ENCODE measurements around the gene PTPDC1.
"Not testable (repeated sequence)": the region's sequence is repeated elsewhere in the genome, so short reads cannot be mapped to it uniquely, and the experiment has no call there.

PTPDC1 gene

DNA sequence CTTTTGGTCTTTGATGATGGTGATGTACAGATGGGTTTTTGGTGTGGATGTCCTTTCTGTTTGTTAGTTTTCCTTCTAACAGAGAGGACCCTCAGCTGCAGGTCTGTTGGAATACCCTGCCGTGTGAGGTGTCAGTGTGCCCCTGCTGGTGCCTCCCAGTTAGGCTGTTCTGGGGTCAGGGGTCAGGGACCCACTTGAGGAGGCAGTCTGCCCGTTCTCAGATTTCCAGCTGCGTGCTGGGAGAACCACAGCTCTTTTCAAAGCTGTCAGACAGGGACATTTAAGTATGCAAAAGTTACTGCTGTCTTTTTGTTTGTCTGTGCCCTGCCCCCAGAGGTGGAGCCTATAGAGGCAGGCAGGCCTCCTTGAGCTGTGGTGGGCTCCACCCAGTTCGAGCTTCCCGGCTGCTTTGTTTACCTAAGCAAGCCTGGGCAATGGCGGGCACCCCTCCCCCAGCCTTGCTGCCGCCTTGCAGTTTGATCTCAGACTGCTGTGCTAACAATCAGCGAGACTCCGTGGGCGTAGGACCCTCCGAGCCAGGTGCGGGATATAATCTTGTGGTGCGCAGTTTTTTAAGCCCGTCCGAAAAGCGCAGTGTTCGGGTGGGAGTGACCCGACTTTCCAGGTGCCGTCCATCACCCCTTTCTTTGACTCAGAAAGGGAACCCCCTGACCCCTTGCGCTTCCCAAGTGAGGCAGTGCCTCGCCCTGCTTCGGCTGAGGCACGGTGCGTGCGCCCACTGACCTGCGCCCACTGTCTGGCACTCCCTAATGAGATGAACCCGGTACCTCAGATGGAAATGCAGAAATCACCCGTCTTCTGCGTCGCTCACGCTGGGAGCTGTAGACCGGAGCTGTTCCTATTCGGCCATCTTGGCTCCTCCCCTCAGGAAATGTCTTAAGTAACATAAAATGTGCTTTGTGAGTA, 10.2 kb downstream of the PTPDC1 start:
- not testable (repeated sequence) for DNase-seq (ENCODE audit: low read depth)

DNA sequence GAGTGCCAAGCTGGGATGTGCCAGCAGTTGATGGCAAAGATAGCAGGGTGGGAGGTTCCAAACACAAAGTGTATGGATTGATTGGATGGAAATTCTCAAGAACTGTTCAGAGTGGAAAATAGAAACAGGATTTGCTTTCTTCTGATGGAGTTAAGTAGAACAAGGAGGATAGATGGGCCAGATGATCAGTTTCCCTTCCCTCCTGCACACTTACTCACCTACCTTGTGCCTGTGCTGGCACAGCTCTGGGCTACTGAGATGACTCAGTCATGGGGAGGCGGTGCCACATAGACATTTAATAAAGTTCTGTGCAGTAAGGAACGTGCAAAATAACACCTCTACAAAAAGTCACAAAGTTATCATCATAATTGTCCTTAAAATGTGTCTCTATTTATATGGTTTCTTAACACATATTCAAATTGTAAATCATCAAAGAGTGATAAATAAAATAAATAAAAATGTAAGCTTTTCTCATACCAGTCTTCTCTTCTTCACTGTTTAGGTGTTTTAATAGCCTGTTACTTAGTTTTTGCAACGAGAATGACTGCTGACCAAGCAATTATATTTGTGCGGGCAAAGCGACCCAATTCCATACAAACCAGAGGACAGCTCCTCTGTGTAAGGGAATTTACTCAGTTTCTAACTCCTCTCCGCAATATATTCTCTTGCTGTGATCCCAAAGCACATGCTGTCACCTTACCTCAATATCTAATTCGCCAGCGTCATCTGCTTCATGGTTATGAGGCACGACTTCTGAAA, 12.7 kb downstream of the PTPDC1 start:
- DNase-seq (ENCODE audit: low read depth): no peak

DNA sequence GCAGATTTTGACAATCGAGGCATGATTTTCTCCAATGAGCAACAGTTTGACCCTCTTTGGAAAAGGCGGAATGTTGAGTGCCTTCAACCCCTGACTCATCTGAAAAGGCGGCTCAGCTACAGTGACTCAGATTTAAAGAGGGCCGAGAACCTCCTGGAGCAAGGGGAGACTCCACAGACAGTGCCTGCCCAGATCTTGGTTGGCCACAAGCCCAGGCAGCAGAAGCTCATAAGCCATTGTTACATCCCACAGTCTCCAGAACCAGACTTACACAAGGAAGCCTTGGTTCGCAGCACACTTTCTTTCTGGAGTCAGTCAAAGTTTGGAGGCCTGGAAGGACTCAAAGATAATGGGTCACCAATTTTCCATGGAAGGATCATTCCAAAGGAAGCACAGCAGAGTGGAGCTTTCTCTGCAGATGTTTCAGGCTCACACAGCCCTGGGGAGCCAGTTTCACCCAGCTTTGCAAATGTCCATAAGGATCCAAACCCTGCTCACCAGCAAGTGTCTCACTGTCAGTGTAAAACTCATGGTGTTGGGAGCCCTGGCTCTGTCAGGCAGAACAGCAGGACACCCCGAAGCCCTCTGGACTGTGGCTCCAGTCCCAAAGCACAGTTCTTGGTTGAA, 13.6 kb downstream of the PTPDC1 start:
- peak; percentile 83 for DNase-seq (ENCODE audit: low read depth)

DNA sequence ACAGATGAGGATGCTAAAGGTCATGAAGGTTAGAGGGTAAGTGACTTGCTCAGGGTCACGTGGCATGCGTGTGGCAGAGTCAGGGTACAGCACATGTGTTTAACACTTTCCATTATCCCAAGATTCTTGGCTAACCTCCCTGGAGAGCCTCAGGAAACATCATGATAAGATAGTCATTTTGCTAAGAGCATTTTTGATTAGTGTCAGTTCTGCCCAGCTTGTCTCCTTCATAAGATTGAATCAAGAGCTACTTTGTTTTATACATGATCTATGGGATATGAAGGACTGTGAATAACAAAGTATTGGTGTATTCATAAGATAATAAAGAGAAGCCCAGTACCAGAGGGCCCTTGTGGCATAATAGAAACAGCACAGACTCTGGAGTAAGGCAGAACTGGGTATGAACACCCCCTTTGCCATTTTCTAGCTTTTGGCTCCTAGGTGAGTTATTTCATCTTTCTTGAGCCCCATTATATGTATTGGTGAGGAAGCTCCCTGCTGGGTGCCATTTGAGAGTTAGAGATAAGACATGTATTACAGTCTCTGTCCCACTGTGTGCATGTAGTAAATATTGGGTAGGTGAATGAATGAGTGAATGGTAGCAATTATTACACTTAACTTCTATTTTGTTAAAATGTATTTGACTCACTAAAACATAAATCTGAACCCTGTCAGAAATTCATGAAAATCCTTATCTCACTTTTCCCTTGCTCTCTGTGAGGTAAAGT, 16.1 kb downstream of the PTPDC1 start:
- DNase-seq (ENCODE audit: low read depth): no peak

DNA sequence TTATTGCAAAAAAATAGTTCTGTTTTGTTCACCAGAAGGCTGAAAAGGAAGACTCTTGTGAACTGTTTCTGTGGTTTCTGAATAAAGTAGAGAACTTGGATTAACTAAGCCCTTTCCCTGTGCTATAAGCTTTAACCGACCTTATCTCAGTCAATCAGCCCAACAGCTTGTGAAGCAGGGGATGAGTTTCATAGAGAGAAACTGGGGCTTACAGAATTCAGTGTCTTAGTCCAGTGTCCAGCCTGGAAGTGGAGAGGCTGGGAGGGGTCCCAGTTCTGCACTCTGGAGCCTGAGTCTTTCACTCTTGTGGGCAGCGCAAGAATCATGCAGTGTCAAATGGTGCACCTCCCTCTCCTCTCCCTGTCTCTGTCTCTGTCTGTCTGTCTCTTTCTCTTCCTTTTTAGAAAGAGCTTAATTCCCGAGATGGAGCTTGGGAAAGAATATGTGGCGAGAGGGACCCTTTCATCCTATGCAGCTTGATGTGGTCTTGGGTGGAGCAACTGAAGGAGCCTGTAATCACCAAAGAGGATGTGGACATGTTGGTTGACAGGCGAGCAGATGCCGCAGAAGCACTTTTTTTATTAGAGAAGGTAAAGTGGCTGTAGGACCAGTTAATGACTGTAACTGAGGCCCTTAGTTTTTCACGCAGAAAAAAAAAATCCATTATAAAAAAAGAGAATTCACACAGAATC, 17.0 kb downstream of the PTPDC1 start:
- no peak for DNase-seq (ENCODE audit: low read depth)

DNA sequence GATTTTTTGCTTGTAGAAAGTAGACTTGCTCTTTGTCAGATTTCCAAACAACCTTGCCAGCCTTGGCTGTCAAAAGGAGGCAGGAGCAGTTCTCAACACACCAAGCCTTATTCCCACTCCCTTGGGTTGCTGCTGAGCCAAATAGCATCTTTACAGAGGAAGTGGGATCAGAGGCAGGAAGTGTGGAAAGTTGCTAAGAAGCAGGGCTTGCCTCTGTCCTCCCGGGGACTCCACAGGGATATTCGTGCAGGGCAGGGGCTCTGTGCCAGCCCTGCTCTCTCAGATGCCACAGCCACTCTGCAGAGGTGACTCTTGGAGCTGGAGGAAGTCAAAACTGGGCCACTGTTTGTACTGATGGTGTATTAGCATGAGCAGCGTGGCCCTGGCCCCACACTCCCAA, 24.3 kb downstream of the PTPDC1 start:
- no peak for DNase-seq (ENCODE audit: low read depth)

DNA sequence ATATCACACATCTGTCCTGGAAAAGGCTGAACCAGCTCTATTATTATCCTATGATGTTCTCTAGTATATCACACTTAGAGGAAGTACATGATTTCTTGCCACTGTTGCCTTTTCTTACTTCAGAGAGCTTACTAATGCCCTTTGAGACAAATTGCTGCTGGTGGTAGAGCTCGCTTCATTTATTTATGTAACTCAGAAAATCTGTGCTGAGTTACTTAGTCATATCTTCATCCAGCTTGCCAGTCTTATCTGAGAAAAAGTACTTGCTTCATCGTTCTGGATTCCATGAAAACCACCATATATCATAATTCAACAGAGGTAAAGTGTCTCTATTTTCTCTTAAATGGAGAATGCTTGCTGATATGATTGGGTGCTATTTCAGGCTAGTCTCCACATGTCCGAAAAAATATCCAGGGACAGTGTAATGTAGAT, 26.6 kb downstream of the PTPDC1 start:
- DNase-seq (ENCODE audit: low read depth): peak; percentile 22

DNA sequence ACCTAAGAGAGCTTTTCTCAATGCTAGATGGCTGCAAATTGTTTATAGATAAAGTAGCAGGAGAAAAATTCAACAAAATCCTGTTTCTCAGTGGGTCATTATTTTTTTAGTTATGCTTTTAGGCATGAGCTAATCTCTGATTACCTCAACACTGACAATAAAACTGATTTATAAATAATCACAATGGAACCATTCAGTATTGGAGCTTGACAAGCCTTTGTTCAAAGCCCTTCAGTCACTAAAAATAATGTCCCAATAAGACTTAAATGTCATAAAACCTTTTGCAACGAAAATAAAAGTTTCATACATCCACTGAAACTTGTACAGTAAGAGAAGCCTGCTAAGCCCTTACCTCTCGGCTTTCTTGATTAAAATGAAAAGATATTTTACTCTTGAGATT, 27.2 kb downstream of the PTPDC1 start:
- no peak for DNase-seq (ENCODE audit: low read depth)

DNA sequence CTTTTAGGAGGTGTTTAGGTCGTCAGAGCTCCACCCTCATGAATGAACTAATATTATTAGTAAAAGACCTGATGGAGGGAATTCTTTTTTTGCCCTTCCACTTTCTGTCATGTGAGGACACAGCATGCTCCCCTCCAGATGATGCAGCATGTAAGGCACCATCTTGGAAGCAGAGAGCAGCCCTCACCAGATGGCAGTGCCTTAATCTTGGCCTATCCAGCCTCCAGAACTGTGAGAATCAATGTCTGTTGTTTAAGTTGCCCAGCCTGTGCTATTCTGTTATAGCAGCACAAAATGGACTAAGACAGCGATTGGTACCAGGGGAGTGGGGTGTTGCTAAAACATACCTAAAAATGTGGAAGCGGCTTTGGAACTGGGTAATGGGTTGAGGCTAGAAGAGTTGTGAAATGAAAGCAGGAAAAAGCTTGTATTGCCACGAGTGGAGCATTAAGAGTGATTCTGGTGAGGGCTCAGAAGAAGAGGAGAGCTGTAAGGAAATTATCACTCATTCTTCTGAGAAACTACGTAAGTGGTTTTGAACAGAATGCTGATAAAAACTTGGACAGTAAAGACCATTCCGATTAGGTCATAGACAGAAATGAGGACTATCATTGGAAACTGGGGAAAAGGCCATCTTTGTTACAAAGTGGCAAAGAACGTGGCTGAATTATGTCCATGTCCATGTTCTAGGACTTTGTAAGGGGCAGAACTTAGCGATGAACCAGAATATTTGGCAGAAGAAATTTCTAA, 28.6 kb downstream of the PTPDC1 start:
- no peak for DNase-seq (ENCODE audit: low read depth)

DNA sequence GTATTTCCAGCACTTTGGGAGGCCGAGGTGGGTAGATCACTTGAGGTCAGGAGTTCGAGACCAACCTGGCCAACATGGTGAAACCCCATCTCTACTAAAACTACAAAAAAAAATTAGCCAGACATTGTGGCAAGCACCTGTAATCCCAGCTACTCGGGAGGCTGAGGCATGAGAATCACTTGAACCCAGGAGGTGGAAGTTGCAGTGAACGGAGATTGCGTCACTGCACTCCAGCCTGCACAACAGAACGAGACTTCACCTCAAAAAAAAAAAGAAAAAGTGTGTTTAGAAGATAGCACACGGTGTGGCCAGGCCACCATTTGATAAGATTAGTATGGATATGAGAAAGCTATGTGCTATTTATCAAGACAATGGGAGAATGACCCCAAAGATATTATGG, 35.8 kb downstream of the PTPDC1 start:
- DNase-seq (ENCODE audit: low read depth): not testable (repeated sequence)

DNA sequence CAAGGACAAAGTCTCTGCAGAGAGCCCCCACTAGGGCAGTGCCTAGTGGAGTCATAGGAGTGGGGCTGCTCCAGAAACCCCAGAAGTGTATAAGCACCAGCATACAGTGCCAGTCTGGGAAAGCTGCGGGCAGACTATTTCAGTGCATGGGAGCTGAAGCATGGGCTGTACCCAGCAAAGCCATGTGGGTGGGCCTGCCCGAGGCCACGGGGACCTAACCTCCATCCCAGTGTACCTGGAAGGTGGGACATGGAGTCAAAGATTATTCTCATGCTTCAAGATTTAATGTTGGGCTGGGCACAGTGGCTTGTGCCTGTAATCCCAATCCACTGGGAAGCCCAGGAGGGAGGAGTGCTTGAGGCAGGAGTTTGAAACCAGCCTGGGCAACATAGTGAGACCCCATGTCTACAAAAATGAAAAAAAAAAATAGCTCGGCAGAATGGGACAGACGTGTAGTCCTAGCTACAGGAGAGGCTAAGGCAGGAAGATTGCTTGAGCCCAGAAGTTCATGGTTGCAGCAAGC, 36.7 kb downstream of the PTPDC1 start:
- no peak for DNase-seq (ENCODE audit: low read depth)

DNA sequence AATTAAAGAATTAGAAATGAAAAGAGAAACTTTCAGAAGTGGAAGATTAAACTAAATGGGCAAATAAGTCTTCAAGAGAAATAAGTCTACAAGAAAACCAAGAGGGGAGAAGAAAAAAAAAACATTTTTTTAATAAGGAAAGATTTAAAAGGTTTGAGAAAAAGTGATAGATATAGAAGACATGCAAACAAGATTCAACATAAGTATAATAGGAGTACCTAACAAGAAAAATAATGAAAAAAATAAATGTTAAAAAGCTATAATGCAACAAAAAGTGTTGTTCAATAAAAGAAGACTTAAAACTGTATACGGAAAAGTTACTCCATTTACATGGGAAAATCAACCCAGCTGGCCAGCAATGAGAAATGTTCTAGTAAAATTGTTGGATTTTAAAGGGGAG, 42.6 kb downstream of the PTPDC1 start:
- DNase-seq (ENCODE audit: low read depth): no peak

DNA sequence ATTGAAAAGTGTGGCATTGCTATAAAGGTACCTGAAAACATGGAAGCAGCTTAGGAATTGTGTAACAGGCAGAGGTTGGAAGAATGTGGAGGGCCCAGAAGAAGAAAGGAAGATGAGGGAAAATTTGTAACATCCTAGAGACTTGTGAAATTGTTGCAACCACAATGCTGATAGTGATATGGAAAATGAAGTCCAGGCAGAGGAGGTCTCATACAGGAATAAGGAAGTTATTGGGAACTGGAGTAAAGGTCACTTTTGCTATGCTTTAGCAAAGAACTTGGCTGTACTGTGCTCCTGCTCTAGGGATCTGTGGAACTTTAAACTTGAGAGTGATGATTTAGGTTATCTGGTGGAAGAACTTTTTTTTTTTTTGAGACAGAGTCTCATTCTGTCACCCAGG, 43.5 kb downstream of the PTPDC1 start:
- no peak for DNase-seq (ENCODE audit: low read depth)

DNA sequence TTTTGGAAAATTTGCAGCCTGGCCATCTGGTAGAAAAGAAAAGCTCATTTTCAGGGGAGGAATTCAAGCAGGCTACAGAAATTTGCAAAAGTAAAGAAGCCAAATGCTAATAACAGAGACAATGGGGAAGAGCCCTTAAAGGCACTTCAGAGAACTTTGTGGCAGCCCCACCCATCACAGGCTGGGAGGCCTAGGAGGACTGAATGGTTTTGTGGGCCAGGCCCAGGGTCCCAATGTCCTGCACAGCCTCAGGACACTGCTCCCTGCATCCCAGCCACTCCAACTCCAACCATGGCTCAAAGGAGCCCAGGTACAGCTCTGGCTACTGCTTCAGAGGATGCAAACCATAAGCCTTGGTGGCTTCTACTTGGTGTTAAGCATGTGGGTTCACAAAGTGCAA, 44.3 kb downstream of the PTPDC1 start:
- DNase-seq (ENCODE audit: low read depth): no peak

DNA sequence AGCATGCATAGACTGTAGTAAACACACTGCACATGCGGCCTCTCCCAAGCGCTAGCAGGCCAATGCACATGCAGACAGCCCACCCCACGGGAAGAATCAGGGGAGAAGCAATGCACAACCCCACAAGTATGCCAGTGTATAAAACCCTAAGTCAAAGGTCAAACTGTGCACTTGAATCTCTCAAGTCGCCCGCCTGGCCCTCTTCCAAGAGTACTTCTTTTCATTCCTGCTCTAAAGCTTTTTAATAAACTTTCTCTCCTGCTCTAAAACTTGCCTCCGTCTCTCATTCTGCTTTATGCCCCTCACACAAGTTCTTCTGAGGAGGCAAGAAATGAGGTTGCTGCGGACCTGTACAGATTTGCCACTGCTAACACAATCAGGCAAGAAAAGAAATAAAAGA, 50.4 kb downstream of the PTPDC1 start:
- DNase-seq (ENCODE audit: low read depth): no peak

DNA sequence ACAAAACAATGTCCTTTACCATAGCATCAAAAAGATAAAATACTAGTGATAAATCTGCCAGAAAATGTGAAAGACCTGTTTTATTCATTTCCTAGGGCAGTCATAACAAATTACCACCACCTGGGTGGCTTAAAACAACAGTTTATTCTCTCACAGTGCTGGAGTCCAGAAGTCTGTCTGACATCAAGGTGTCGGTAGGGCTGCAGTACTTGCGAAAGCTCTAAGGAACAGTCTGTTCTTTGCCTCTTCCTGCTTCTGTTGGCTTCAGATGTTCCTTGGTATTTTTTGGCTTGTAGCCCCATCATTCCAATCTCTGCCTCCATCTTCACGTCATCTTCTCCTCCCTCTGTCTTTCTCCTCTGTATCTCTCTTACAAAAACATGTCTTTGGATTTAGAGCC, 51.0 kb downstream of the PTPDC1 start:
- peak; percentile 93 for DNase-seq (ENCODE audit: low read depth)

DNA sequence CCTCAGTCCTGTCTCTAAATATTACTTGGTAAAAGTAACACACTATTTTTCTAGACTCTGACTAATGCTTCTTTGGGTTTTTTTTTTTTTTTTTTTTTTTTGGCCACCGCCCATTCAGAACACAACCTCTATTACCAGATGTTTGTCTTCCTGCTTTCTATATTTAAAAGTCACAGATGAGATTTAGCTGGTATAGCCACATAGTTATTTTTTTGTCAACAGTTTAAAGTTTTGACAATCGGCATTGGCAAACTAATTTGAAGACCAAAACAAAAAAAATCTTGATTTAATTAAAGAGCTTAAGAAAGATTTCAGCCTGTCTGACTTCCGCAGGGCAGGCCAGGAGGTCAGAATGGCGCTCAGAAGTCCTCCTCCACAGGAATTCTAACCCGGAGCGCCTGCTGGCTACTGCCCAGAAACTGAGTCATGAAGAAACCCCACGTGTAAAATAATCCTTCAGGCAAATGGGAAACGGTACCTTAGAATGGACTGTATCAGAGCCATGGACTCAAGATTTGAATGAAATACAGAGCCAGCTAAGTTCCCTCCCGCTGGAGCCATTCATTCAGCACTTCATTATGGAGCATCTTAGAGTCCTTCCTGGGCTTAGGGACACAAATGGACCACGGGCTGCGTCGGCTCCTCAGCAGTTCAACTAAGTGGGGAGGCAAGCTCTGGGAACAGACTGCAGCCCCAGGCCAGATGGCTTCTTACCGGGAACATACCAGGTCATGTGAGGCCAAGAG, 55.6 kb downstream of the PTPDC1 start:
- peak; percentile 97 for DNase-seq (ENCODE audit: low read depth)

DNA sequence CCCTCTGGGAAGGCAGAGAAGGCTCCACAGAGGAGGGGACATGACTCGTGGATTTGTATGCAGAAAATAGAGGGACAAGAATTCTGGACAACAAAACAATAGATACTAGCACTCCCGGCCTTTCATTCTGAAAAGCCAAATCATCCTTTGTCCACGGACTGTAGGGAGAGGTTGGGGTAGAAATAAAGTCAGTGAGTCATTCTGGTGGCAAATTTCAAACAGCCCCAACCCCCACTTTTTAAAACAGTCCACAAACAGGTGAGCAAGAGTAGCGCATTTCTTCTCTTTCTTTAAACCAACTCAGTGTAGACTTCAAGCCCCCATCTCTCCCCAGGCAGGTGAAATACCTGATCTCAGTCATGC, 56.1 kb downstream of the PTPDC1 start:
- DNase-seq (ENCODE audit: low read depth): no peak
